Neural progenitor cell (in vitro differentiated cells): Measurements from ENCODE around the gene PADI3.
A peak's percentile ranks its signal among the peaks of the same experiment; 100 is the strongest.

Experiments used
- EZH2 ChIP-seq: fragments of 200-600 bp; sonication (generic); IDR thresholded peaks from 2 replicates; pipeline ENCODE4 v1.6.1; 2017; ENCODE audit warnings: antibody characterized with exemption, mild to moderate bottlenecking, moderate library complexity
- EZH2phosphoT487 ChIP-seq: fragments of 200-600 bp; sonication (generic); IDR thresholded peaks from 2 replicates; pipeline ENCODE4 v1.6.1; 2017; ENCODE audit warnings: antibody characterized with exemption
- TF ChIP-seq, protein P1 (sequence below): fragments of 200-600 bp; sonication (generic); IDR thresholded peaks from 2 replicates; pipeline ENCODE4 v1.5.1; 2017; ENCODE audit warnings: antibody characterized with exemption, mild to moderate bottlenecking

DNA sequence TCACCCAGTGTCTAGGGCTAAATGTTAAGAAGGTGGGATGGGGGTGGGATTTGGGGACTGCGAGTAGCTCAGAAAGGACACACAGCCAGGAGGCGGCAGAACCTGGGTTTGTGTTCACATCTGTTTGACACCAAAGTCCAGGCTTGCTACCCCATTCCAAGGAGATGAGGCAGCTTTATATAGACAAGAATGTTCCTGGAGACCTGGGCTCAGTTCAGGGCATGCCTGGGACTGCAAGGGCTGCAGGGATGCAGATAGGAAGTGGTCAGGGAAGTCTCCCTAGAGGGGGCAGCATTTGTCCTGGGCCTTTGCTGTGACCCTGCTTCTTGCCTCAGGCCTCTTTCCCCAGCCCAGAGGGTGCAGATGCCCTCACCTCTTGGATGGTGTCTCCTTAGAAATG is 16.3 kb downstream of the PADI3 start:
- TF ChIP-seq, protein P1, sequence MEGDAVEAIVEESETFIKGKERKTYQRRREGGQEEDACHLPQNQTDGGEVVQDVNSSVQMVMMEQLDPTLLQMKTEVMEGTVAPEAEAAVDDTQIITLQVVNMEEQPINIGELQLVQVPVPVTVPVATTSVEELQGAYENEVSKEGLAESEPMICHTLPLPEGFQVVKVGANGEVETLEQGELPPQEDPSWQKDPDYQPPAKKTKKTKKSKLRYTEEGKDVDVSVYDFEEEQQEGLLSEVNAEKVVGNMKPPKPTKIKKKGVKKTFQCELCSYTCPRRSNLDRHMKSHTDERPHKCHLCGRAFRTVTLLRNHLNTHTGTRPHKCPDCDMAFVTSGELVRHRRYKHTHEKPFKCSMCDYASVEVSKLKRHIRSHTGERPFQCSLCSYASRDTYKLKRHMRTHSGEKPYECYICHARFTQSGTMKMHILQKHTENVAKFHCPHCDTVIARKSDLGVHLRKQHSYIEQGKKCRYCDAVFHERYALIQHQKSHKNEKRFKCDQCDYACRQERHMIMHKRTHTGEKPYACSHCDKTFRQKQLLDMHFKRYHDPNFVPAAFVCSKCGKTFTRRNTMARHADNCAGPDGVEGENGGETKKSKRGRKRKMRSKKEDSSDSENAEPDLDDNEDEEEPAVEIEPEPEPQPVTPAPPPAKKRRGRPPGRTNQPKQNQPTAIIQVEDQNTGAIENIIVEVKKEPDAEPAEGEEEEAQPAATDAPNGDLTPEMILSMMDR = peak; percentile 24
- TF ChIP-seq EZH2 = no peak
- no peak for TF ChIP-seq EZH2phosphoT487
